Heart left ventricle (tissue), 13 donors: ENCODE data around the gene SHMT2.
A peak's percentile ranks its signal among the peaks of the same experiment; 100 is the strongest.

ENCODE experiments used
- CTCF ChIP-seq, 12 donors: fragments of 200-600 bp; sonication (generic) in 4 of 12; IDR thresholded peaks; one replicate each; pipeline versions ENCODE4 v1.5.0 to v1.8.0; 2018 to 2022; ENCODE audit warnings: antibody characterized with exemption in 12 of 12, mild to moderate bottlenecking in 5 of 12
- POLR2A ChIP-seq, 2 donors: fragments of 450-650 bp; IDR thresholded peaks; one replicate each; pipeline ENCODE4 v1.6.1; 2017; ENCODE audit warnings: antibody characterized with exemption in 2 of 2, mild to moderate bottlenecking in 2 of 2, moderate library complexity in 2 of 2
- donor health status: ischemic (EF 13 %, LVEDD 7.1; RV severe dilation, severe dysfunction).
- donor health status: DM: no; HTN: yes; CAD: no.
- donor health status: DM: no; HTN: no; CAD: no.
- donor health status: ischemic (EF 25% LVEDD 6.9; RV normal size, moderate dysfunction).
- donor health status: ischemic (EF 25% LVEDD 5.7; RV mildly dilated, moderate dysfunction).
- donor health status: ischemic (EF 35%, LVEDD 5.7; RV mildly dilated, moderate dysfunction).
- donor health status: nonischemic (EF 11% LVEDD 7.7; RV severe dilation, severe dysfunction).
- donor health status: DM: yes; HTN: yes; CAD: no.
- donor health status: PGD.
- donor health status: ischemic (EF 29% LVEDD 5.4; RV normal size, mild dysfunction).
- donor health status: nonischemic (EF 23%, LVEDD 6.1; RV moderate dilation, normal function).

GRCh38 chr12:57243521-57244311, 14.2 kb downstream of the SHMT2 start:
- TF ChIP-seq CTCF (IDR thresholded peaks at IDR 0.05) (peak; percentile 65 to 85 (median 72)), POLR2A (IDR thresholded peaks at IDR 0.05) (no peak)
